Measurements from ENCODE around the gene LRRN2.
"Not testable (repeated sequence)": the region's sequence is repeated elsewhere in the genome, so short reads cannot be mapped to it uniquely, and the experiment has no call there.

LRRN2 gene

DNA sequence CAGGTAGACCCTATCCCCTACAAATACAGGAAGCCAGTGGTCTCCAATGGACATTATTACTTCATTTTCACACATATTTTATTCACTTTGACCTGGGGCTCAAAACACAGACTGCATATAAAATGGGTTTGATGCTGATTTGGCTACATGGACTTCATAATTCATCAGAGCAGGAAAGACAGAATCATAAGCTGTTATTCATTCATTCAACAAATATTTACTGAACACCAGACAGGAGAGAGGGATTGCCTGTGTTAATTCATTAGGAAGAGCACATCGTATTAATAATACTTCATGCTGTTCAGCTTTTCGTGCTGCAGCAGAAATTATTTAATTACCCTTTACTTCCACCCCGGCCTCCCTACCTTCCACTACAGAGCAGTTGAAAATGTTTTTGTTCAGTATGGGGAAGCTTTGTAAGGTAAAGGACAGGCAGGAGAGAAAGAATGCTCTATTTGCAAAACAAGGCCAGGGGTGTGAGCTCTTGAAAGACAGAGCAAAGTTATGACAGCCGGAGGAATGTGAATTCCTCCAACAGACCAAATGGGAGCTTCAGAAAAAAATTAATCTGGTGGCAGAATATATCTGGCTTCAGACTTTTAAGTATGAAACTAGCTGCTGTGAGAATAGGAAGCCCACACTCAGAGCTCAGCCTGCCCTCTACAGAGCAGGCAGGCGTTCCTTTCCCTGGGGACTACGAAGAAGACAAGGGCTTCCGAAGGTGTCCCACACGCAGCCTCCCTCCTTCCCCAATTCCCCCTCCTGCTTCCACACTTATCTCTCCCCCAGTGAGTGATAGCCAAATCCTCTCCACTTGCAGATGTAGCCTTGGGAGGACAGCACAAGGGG lies 111.3 kb downstream of the LRRN2 start:
- DNase-seq (ENCODE audit: low spot score), result no peak

DNA sequence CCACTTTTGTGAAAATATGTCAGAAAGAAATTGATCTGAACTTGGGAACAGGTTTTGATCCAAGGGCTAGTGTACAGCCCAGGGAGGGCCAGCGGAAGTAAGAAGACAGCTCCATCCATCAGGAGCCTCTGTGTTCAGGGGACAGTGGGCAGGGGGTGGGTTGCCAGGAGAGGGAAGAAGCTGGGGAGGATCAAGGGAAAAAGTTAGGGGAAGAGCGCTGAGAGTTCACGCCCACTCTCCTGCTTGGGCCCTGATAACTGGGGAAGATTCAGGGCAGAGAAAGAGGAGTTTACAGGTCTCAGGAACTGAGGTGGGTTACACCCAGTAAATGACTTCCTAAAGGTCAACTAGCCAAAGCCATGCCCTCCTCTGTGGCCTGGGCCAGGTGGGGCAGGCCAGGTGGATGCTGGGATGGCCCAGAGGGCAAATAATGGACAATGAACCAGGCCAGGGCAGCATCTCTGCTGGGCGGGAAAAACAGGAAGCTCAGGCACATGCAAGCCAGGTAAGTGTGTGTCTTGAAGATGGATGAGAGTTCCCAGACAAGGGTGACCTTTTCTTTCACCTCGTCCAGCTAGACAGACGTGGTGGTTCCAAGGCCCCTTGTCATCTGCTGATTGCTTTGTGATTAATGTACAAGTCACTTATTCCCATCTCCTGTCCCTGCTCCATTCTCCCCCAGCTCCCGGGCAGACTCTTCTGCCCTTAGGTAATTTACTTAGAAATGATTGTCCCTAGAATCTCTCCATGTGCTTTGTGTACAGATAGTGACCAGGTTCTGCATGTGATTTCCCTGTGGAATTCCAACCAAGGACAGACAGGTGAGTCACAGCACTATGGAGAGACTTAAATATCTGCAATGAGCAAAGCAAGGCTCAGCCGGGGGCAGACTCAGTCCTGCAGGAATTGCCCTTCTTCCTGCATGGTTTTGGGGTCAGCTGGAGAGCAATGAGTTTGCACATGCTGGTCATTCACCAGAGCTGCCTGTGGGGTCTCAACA lies 112.3 kb downstream of the LRRN2 start:
- DNase-seq (ENCODE audit: low spot score), result no peak

DNA sequence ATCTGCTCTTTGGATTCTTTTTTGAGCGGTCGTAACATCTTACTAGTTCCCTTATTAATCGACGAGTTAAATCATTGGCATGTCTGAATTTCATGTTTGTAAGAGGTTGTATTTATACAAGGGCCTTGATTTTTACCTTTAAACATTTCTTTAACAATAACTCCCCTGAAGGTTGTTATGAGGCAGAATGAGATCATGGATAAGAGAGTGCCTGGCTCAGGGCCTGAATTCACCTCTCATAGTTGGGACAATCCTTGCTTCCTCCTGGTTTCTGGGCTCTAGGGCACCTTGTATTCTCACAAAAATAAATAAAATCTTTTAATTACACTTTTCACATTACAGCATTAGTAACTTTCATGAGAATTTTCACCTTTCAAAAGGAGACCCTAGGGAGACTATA lies 113.9 kb downstream of the LRRN2 start:
- DNase-seq (ENCODE audit: low spot score), result no peak

DNA sequence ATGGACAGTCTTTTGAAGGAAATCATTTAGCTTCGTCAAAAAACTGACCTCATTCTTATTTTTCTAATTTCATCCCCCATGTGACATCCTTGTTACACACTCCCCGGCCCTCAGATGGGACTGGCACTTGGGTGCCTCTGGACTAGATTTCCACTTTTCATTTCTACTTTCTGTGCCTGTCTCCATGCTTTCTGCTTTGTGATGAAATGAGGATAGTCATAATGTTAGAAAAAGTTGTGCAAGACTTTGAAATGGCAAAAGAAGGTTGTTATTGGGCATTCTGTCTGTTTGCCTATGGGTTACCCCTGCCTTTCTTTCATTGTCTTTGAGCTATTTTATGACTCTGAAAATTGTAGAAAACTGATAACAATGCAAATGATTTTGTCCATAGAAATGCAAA lies 114.4 kb downstream of the LRRN2 start:
- DNase-seq (ENCODE audit: low spot score), result no peak

DNA sequence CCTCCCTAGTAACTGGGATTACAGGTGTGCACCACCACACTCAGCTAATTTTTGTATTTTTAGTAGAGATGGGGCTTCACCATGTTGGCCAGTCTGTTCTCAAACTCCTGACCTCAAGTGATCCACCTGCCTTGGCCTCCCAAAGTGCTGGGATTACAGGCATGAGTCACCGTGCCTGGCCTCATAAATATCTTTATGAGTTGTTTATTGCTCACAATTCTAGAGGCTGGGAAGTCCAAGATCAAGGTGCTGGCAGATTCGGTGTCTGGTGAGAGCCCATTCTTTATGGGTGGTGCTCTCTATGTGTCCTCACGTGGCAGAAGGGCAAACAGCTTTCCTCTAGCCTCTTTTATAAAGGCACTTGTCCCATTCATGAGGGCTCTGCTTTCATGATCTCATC lies 115.5 kb downstream of the LRRN2 start:
- not testable (repeated sequence) for DNase-seq (ENCODE audit: low spot score)

DNA sequence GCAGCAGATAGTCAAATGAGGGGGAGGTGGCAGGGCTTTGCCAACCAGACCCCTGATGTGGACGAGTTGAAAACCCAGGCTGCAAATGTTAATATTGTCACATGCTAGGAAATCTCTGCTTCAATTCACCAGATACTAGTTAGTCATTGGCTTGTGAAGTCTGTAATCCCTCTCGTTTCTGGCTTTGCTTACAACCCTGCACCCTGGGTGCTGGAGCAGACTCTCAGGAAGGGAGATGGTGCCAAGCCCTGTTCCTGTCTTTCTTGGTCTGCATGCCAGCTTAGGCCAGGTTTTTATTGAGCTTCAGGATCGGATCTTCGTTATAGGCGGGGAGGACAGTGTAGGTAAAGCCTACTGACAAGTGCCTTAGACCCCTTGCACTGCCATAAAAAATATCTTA lies 116.1 kb downstream of the LRRN2 start:
- no peak for DNase-seq (ENCODE audit: low spot score)

DNA sequence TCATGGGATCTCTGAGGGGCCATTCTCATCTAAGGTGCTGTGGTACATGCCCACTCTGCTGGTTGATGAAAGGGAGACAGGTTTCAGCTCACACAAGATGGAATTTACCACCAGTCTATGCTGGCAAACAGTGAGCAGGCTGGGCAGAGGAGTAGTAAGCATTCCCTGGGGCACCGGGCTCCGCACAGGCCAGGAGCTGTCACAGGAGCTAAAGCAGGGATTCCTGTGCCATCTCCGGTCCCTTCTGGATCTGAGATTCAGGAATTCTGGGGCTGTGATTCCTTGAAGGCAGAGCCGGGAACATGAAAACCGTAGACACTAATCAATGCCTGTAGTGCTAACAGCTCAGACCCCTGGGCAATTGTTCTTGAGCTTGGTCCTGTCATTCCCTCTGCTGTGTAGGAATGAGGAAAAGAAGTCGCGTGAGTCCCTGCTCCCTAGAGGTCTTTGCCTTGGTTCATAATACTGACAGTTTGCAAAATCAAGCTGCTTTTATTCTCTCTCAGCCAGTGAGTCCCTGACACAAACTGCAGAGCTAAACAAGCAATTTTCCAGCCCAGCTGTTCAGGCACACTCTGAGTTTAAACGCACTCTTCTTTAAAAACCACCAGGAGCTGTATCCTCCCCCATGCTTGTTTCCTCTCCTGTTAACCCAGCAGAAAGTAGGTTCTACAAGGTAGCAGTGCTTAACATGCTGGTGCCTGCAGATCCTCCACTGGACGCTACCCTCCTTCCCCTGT lies 116.8 kb downstream of the LRRN2 start:
- DNase-seq (ENCODE audit: low spot score), result no peak
